HFFc6 (cell line): ENCODE measurements around the gene GARIN5A. TPM values are rescaled to one million over a fixed set of nuclear protein-coding genes. Genes with fewer than 3 reads are reported as not detected.
"Not testable (repeated sequence)": the region's sequence is repeated elsewhere in the genome, so short reads cannot be mapped to it uniquely, and the experiment has no call there.

Experiments
- DNase-seq: peaks from one replicate; pipeline ENCODE4 v3.0.0-alpha.2; 2018
- H3K27ac Mint-ChIP-seq: 2 replicates; pipeline ENCODE4 v1.8.0; 2020; ENCODE audit warnings: mild to moderate bottlenecking, mixed read lengths
- H3K27me3 Mint-ChIP-seq: 2 replicates; pipeline ENCODE4 v1.8.0; 2021; ENCODE audit warnings: mild to moderate bottlenecking, moderate library complexity, mixed read lengths; ENCODE audit not compliant: insufficient read depth
- H3K36me3 Mint-ChIP-seq: 2 replicates; pipeline ENCODE4 v1.8.0; 2021; ENCODE audit warnings: low read depth, mixed read lengths
- H3K4me1 Mint-ChIP-seq: 2 replicates; pipeline ENCODE4 v1.8.0; 2020; ENCODE audit warnings: low read depth, mixed read lengths
- H3K4me3 Mint-ChIP-seq: 2 replicates; pipeline ENCODE4 v1.8.0; 2020; ENCODE audit warnings: mild to moderate bottlenecking, moderate library complexity, mixed read lengths
- H3K9me3 Mint-ChIP-seq: 2 replicates; pipeline ENCODE4 v1.8.0; 2020; ENCODE audit warnings: mild to moderate bottlenecking, mixed read lengths
- CTCF ChIP-seq: fragments of 200-600 bp; sonication (generic); IDR thresholded peaks from 2 replicates; pipeline ENCODE4 v1.5.0; 2021; ENCODE audit warnings: antibody characterized with exemption, mild to moderate bottlenecking
- total RNA-seq, 6 experiments: library from RNA; stranded (reverse); fragmentation: NEBNext Ultra II Directional; extraction: Animal tissue kit (Norgen Biotek cat#: 25700); gene quantifications; 2 replicates in 1 of 6; 3 replicates in 5 of 6; pipeline ENCODE4 v1.2.3, GENCODE V29; 2021

Gene GARIN5A
- total RNA-seq, 6 experiments from 2014 or later, result 0.16 to 1.5 (median 0.28) TPM; not detected in 1

GRCh38 chr19:50450369-50451222 lies 26.1 kb downstream of the GARIN5A start:
- no peak overlapping the region for H3K27ac Mint-ChIP-seq
- H3K9me3 Mint-ChIP-seq, result peaks cover 4% of the 10 kb centered on the region; the same call in 1 of the 2 replicates
- no peak overlapping the region for H3K4me3 Mint-ChIP-seq
- no peaks in the 10 kb centered on the region for H3K36me3 Mint-ChIP-seq
- no peak for DNase-seq
- no peaks in the 10 kb centered on the region for H3K4me1 Mint-ChIP-seq
- TF ChIP-seq CTCF, result no peak
- H3K27me3 Mint-ChIP-seq, result peaks cover 14% of the 10 kb centered on the region

DNA sequence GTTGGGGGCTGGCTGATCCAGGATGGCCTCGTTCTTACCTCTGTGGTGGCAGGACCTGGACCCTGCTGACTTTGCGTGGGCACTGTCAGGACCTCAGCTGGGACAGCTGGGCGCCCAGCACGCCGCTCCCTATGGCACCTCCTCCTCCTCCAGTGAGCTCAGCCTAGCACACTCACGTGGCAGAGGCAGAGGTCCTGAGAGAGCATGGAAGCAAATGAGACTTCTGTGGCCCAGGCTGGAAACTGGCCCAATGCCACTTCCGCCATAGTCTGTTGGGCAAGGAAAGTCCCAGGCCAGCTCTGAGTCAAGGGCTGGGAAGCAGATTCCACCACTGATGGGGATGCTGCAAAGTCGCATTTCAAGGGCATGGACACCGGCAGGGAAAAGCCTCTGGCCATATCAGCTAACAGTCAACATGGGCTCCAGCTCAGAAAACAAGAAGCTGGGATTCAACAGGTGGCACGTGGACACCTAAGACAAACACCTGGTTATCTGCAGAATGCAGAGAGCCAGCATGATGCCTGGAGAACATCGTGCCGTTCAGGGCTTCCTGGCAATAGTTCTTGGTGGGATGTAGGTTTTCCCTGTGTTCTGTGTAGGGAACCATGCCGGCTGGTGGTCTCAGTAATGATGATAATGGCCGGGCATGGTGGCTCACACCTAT lies 27.3 kb downstream of the GARIN5A start:
- H3K27ac Mint-ChIP-seq, result no peak overlapping the region
- DNase-seq, result no peak

DNA sequence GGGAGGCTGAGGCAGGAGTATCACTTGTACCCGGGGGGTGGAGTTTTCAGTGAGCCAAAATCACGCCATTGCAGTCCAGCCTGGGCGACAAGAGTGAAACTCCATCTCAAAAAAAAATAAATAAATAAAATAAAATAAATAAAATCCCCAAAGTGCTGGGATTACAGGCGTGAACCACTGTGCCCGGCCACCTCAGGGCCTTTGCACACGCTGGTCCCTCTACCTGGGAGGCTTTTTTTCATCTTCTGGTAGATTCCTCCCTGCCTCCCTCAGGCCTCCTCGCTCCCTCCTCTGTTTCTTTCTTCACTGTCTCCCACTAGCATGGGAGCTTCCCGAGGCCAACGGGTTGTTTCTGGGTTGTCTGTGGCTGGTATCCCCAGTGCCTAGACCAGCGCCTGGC lies 28.9 kb downstream of the GARIN5A start:
- Mint-ChIP-seq H3K9me3 (peaks cover 4% of the 10 kb centered on the region), H3K4me1 (no peaks in the 10 kb centered on the region), H3K4me3 (no peak overlapping the region), H3K36me3 (no peaks in the 10 kb centered on the region), H3K27ac (no peak overlapping the region), H3K27me3 (peaks cover 8% of the 10 kb centered on the region)
- DNase-seq, result no peak
- no peak for TF ChIP-seq CTCF

More for the DNA sequence above, 27.3 kb downstream of the GARIN5A start:
- Mint-ChIP-seq H3K9me3 (peaks cover 4% of the 10 kb centered on the region; the same call in 1 of the 2 replicates), H3K36me3 (no peaks in the 10 kb centered on the region), H3K4me1 (no peaks in the 10 kb centered on the region), H3K4me3 (no peak overlapping the region), H3K27me3 (peaks cover 12% of the 10 kb centered on the region)
- no peak for TF ChIP-seq CTCF

GRCh38 chr19:50447053-50447452 lies 29.6 kb downstream of the GARIN5A start:
- peaks cover 8% of the 10 kb centered on the region for H3K27me3 Mint-ChIP-seq

DNA sequence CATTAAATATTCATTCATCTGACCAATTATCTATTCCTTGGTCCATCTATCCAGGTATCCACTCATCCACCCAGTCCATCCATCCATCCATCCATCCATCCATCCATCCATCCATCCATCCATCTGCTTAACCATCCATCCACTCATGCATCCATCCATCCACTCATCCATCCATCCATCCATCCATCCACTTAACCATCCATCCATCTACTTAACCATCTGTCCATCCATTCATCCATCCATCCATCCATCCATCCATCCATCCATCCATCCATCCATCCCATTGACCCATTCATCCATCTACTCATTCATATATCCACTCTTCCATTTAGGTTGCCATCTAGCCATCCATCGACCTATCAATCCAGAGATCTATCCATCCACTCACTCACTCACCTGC lies 32.6 kb downstream of the GARIN5A start:
- TF ChIP-seq CTCF, result no peak
- Mint-ChIP-seq H3K27me3 (peaks cover 17% of the 10 kb centered on the region), H3K4me3 (no peak overlapping the region)

More at GRCh38 chr19:50447053-50447452, 29.6 kb downstream of the GARIN5A start:
- H3K36me3 Mint-ChIP-seq, result no peaks in the 10 kb centered on the region
- peaks cover 4% of the 10 kb centered on the region for H3K9me3 Mint-ChIP-seq
- H3K4me1 Mint-ChIP-seq, result no peaks in the 10 kb centered on the region
- H3K27ac Mint-ChIP-seq, result no peak overlapping the region
- no peak for DNase-seq
- no peak for TF ChIP-seq CTCF
- no peak overlapping the region for H3K4me3 Mint-ChIP-seq

DNA sequence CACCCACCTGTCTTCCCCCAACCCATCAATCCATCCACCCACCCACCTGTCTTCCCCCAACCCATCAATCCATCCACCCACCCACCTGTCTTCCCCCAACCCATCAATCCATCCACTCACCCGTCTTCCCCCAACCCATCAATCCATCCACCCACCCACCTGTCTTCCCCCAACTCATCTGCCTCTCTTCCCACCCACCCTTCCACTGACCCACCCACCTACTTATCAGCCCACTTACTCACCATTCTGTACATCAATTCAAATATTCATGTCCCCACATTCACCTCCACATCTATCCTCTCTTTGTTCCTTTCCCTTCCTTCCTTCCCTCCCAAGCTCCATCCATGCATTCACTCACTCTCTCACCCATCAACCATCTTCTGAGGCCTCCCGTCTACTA lies 37.5 kb downstream of the GARIN5A start:
- H3K36me3 Mint-ChIP-seq, H3K9me3 Mint-ChIP-seq, H3K4me1 Mint-ChIP-seq, H3K4me3 Mint-ChIP-seq, H3K27ac Mint-ChIP-seq, DNase-seq: not testable (repeated sequence)
- H3K27me3 Mint-ChIP-seq, result peaks cover 27% of the 10 kb centered on the region

More for the DNA sequence above, 32.6 kb downstream of the GARIN5A start:
- no peak overlapping the region for H3K27ac Mint-ChIP-seq
- no peaks in the 10 kb centered on the region for H3K4me1 Mint-ChIP-seq
- H3K36me3 Mint-ChIP-seq, result no peaks in the 10 kb centered on the region
- H3K9me3 Mint-ChIP-seq, result peaks cover 4% of the 10 kb centered on the region
- DNase-seq, result no peak
